Natural killer cell (primary cell): ENCODE data around the gene POGZ. TPM values are rescaled to one million over a fixed set of nuclear protein-coding genes. Genes with fewer than 3 reads are reported as not detected.

Experiments used
- ATAC-seq, 3 donors: fragments of 150-1000 bp in 2 of 3; fragments of 200-7000 bp in 1 of 3; cut with Tn5 transposase; 1 replicate in 1 of 3; 2 replicates in 2 of 3; pipeline ENCODE4 v1.10.0; 2021; ENCODE audit warnings: mild to moderate bottlenecking in 2 of 3, moderate library complexity in 2 of 3
- DNase-seq, 2 donors: peaks; one replicate each; pipeline versions ENCODE4 v3.0.0 to v3.0.0-alpha.2; 2013 to 2021; ENCODE audit warnings: mixed read lengths in 1 of 2
- H3K27ac ChIP-seq: one replicate; pipeline ENCODE4 v1.5.1; 2013; ENCODE audit warnings: mild to moderate bottlenecking, low read length
- H3K27me3 ChIP-seq: one replicate; pipeline ENCODE4 v1.6.1; 2013; ENCODE audit warnings: low read length; ENCODE audit not compliant: control insufficient read depth, insufficient read depth
- H3K36me3 ChIP-seq: one replicate; pipeline ENCODE4 v1.6.1; 2013; ENCODE audit warnings: low read length; ENCODE audit not compliant: control insufficient read depth, insufficient read depth
- H3K4me1 ChIP-seq: one replicate; pipeline ENCODE4 v1.6.1; 2013; ENCODE audit warnings: low read length; ENCODE audit not compliant: control insufficient read depth, insufficient read depth
- H3K4me3 ChIP-seq: one replicate; pipeline ENCODE4 v1.5.1; 2013; ENCODE audit warnings: low read length
- H3K9me3 ChIP-seq: one replicate; pipeline ENCODE4 v1.6.1; 2013; ENCODE audit warnings: low read length; ENCODE audit not compliant: control insufficient read depth, insufficient read depth
- H3K27ac Mint-ChIP-seq, 2 donors: one replicate each; pipeline ENCODE4 v1.8.0; 2022; ENCODE audit warnings: mild to moderate bottlenecking in 2 of 2, mixed read lengths in 2 of 2, moderate library complexity in 1 of 2
- H3K27me3 Mint-ChIP-seq, 2 donors: one replicate each; pipeline ENCODE4 v1.8.0; 2022; ENCODE audit warnings: low read depth in 2 of 2, mixed read lengths in 2 of 2
- H3K36me3 Mint-ChIP-seq: one replicate; pipeline ENCODE4 v1.8.0; 2022; ENCODE audit warnings: mixed read lengths
- H3K4me1 Mint-ChIP-seq, 2 donors: one replicate each; pipeline ENCODE4 v1.8.0; 2022; ENCODE audit warnings: mixed read lengths in 2 of 2
- H3K4me3 Mint-ChIP-seq: one replicate; pipeline ENCODE4 v1.8.0; 2022; ENCODE audit warnings: mild to moderate bottlenecking, moderate library complexity, mixed read lengths
- H3K9me3 Mint-ChIP-seq, 2 donors: one replicate each; pipeline ENCODE4 v1.8.0; 2022; ENCODE audit warnings: mixed read lengths in 2 of 2
- CTCF ChIP-seq: fragments of 200-600 bp; IDR thresholded peaks from one replicate; pipeline ENCODE4 v1.8.0; 2022; ENCODE audit warnings: antibody characterized with exemption
- WGBS: methylation state at CpG from one replicate; pipeline ENCODE4 v1.1.7; 2013; ENCODE audit warnings: missing lambda C conversion rate; ENCODE audit not compliant: insufficient coverage; 5-methylcytosine and 5-hydroxymethylcytosine counted together
- intact Hi-C: fragments of 100-400 bp; cut with micrococcal nuclease; formaldehyde crosslinking; loops from one replicate; pipeline ENCODE4 v1.14.2; 2022
- total RNA-seq, 4 donors: library from RNA; stranded (reverse); fragments of 120-200 nt in 1 of 4; gene quantifications; one replicate each; pipeline versions ENCODE4 v1.2.3 to v1.2.4, GENCODE V29; 2013 to 2022

The POGZ gene
- total RNA-seq, 3 donors from 2014 or later (not counting 1 experiment from before 2014, with no cell fraction given): 106 to 129 (median 121) TPM

- Mint-ChIP-seq H3K9me3 (no peaks in the 10 kb centered on the region), H3K36me3 (no peaks in the 10 kb centered on the region), H3K4me3 (no peak overlapping the region), H3K27me3 (peaks cover 0 to 3% of the 10 kb centered on the region in 2 donors), H3K27ac (no peak overlapping the region), H3K4me1 (no peaks in the 10 kb centered on the region)
- WGBS: 69% methylated on average over 1 of the region's 1 CpG
- no peak for DNase-seq
- ATAC-seq: no peak
- Histone ChIP-seq H3K4me3 (no peak overlapping the region), H3K36me3 (no peaks in the 10 kb centered on the region), H3K27ac (no peak overlapping the region), H3K27me3 (no peaks in the 10 kb centered on the region), H3K9me3 (no peaks in the 10 kb centered on the region), H3K4me1 (no peaks in the 10 kb centered on the region)
- no peak for TF ChIP-seq CTCF
- intact Hi-C loops: no loop called here
These were observed 27.3 kb upstream of the POGZ start for GRCh38 chr1:151486557-151486956.

DNA sequence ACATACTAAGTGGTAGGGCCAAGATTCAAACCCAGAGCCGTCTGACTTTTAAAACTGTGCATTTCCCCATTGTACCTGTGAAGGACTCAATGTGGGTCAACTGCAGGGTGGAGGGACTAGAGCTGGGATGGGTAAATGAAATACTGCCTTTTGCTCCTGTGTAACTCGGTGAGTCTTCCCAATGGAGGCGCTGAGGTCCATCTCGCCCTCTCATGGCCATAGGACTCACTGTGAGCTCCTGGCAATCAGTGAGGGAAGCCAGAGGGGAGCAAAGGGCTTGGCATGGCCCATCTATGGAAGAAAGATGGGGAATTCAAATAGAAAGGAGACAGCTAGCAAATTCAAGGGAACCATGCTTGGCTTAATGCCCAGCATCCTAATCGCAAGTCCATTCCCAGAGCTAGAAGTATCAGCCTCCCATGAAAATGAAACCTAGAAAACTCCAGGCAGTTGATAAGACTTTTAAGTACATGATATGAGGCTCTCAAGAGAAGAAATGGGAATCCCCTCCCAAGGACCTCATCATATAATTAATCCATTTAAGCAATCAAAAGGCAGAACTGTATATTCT is 26.5 kb upstream of the POGZ start:
- WGBS: 86% methylated on average over 5 of the region's 5 CpGs
- no peak overlapping the region for H3K27ac Mint-ChIP-seq

DNA sequence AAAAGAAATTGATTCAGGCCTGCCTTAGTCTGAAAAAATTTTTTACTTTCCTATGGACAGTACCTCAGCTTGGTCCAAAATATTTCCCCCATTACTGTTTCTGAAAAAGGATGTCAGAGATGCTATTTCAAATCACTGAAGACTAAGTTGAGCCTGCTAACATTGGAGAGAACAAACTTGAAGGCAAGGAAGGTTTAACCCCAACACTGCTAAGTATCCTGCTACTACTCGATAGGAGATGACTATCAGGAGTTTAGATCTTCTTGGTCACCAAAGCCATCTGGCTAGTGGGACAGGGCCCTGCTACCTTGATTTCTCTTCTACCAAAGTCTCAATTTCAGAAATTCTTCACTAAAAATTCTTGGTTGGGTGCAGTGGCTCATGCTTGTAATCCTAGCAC is 22.7 kb upstream of the POGZ start:
- no peaks in the 10 kb centered on the region for H3K27me3 ChIP-seq

More for the DNA sequence above, 26.5 kb upstream of the POGZ start:
- Histone ChIP-seq H3K4me3 (no peak overlapping the region), H3K27me3 (no peaks in the 10 kb centered on the region), H3K36me3 (no peaks in the 10 kb centered on the region), H3K4me1 (no peaks in the 10 kb centered on the region), H3K27ac (no peak overlapping the region), H3K9me3 (no peaks in the 10 kb centered on the region)
- Mint-ChIP-seq H3K4me1 (no peaks in the 10 kb centered on the region), H3K9me3 (no peaks in the 10 kb centered on the region), H3K4me3 (no peak overlapping the region), H3K36me3 (no peaks in the 10 kb centered on the region), H3K27me3 (peaks cover 0 to 3% of the 10 kb centered on the region in 2 donors)
- intact Hi-C loops: no loop called here
- DNase-seq (no peak), ATAC-seq (no peak)
- no peak for TF ChIP-seq CTCF

More for the DNA sequence above, 22.7 kb upstream of the POGZ start:
- ATAC-seq (no peak), DNase-seq (no peak)
- intact Hi-C loops: no loop called here
- Mint-ChIP-seq H3K9me3 (no peaks in the 10 kb centered on the region), H3K27me3 (peaks cover 3 to 8% of the 10 kb centered on the region in 2 donors), H3K36me3 (no peaks in the 10 kb centered on the region), H3K27ac (no peak overlapping the region), H3K4me3 (no peak overlapping the region), H3K4me1 (no peaks in the 10 kb centered on the region)
- H3K27ac ChIP-seq: no peak overlapping the region
- WGBS: 100% methylated on average over 1 of the region's 1 CpG
- no peaks in the 10 kb centered on the region for H3K4me1 ChIP-seq
- no peak for TF ChIP-seq CTCF
- H3K4me3 ChIP-seq: no peak overlapping the region
- H3K9me3 ChIP-seq: no peaks in the 10 kb centered on the region
- H3K36me3 ChIP-seq: no peaks in the 10 kb centered on the region
